Bronchial epithelial cell (primary cell): Measurements from ENCODE around the gene RAI2. TPM values are rescaled to one million over a fixed set of nuclear protein-coding genes. Genes with fewer than 3 reads are reported as not detected.
"Not testable (repeated sequence)": the region's sequence is repeated elsewhere in the genome, so short reads cannot be mapped to it uniquely, and the experiment has no call there.

Experiments
- DNase-seq: peaks from one replicate; pipeline ENCODE4 v3.0.0-alpha.2; 2010; ENCODE audit warnings: low read depth
- FAIRE-seq: peaks from 2 replicates; lab custom pipeline; 2011; peaks lifted over from hg19 to GRCh38; lab: Jason Lieb, UNC
- H3K27me3 ChIP-seq: 2 replicates; pipeline ENCODE4 v1.5.1; 2011; ENCODE audit warnings: low read length; ENCODE audit not compliant: control insufficient read depth, insufficient read depth
- H3K36me3 ChIP-seq: 2 replicates; pipeline ENCODE4 v1.5.1; 2011; ENCODE audit warnings: low read length; ENCODE audit not compliant: control insufficient read depth, insufficient read depth
- H3K4me3 ChIP-seq: 2 replicates; pipeline ENCODE4 v1.5.1; 2011; ENCODE audit warnings: mild to moderate bottlenecking, low read depth, low read length, control low read depth
- CTCF ChIP-seq: IDR thresholded peaks from 2 replicates; pipeline ENCODE4 v1.5.1; 2011; ENCODE audit warnings: mild to moderate bottlenecking, moderate library complexity, low read length, control low read depth, inconsistent platforms; ENCODE audit not compliant: insufficient read depth, severe bottlenecking
- total RNA-seq: library from RNA; depleted of rRNA; stranded (reverse); fragments of >200 nt; gene quantifications from 2 replicates; pipeline ENCODE4 v1.2.1, GENCODE V29; 2014

RAI2 gene
- total RNA-seq, 1 donor from 2014 or later = not detected

- Histone ChIP-seq H3K4me3 (no peak overlapping the region), H3K36me3 (no peaks in the 10 kb centered on the region), H3K27me3 (no peaks in the 10 kb centered on the region)
- no peak for TF ChIP-seq CTCF
- FAIRE-seq (no peak), DNase-seq (no peak)
Measured at GRCh38 chrX:17798921-17799320, 62.2 kb downstream of the RAI2 start.

DNA sequence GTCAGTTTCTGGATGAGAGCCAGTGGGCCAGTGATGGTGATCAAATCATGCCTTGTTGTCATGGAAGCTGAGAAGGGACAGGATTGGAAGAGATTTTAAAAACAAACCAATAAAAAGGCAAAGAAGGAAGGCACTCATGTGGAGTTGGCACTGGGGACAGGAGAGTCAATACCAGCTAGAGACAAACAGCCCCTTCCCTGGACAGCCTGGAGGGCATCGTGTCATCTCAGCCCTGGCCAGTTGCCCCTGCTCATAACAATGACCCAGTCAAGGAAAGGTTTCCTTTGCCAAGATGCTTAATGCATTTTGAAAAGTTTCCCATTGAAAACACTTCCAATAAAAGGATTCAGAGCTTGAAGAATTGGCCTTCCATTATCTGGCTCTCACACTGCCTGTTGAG lies 68.3 kb downstream of the RAI2 start:
- H3K4me3 ChIP-seq = no peak overlapping the region
- DNase-seq (no peak), FAIRE-seq (no peak)
- H3K36me3 ChIP-seq = no peaks in the 10 kb centered on the region
- no peak for TF ChIP-seq CTCF
- H3K27me3 ChIP-seq = no peaks in the 10 kb centered on the region

- FAIRE-seq = no peak
Measured at GRCh38 chrX:17788956-17789562, 72.0 kb downstream of the RAI2 start.

GRCh38 chrX:17788439-17788838 lies 72.7 kb downstream of the RAI2 start:
- no peak for FAIRE-seq
- H3K36me3 ChIP-seq = no peaks in the 10 kb centered on the region
- DNase-seq = peak; percentile 12
- TF ChIP-seq CTCF = peak; percentile 83
- H3K27me3 ChIP-seq = no peaks in the 10 kb centered on the region
- H3K4me3 ChIP-seq = no peak overlapping the region

More at GRCh38 chrX:17788956-17789562, 72.0 kb downstream of the RAI2 start:
- no peak for DNase-seq
- Histone ChIP-seq H3K27me3 (no peaks in the 10 kb centered on the region), H3K4me3 (no peak overlapping the region), H3K36me3 (no peaks in the 10 kb centered on the region)
- no peak for TF ChIP-seq CTCF

- H3K27me3 ChIP-seq = no peaks in the 10 kb centered on the region
- no peak overlapping the region for H3K4me3 ChIP-seq
- no peaks in the 10 kb centered on the region for H3K36me3 ChIP-seq
- no peak for TF ChIP-seq CTCF
- FAIRE-seq (no peak), DNase-seq (no peak)
Measured at GRCh38 chrX:17787557-17787956, 73.5 kb downstream of the RAI2 start.

DNA sequence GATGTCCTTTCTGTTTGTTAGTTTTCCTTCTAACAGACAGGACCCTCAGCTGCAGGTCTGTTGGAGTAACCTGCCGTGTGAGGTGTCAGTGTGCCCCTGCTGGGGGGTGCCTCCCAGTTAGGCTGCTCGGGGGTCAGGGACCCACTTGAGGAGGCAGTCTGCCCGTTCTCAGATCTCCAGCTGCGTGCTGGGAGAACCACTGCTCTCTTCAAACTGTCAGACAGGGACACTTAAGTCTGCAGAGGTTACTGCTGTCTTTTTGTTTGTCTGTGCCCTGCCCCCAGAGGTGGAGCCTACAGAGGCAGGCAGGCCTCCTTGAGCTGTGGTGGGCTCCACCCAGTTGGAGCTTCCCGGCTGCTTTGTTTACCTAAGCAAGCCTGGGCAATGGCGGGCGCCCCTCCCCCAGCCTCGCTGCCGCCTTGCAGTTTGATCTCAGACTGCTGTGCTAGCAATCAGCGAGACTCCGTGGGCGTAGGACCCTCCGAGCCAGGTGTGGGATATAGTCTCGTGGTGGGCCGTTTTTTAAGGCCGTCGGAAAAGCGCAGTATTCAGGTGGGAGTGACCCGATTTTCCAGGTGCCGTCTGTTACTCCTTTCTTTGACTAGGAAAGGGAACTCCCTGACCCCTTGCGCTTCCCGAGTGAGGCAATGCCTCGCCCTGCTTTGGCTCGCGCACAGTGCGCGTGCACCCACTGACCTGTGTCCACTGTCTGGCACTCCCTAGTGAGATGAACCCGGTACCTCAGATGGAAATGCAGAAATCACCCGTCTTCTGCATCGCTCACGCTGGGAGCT lies 74.3 kb downstream of the RAI2 start:
- DNase-seq = peak; percentile 20
- not testable (repeated sequence) for H3K27me3 ChIP-seq, FAIRE-seq, H3K36me3 ChIP-seq
- H3K4me3 ChIP-seq = peak overlapping the region; percentile 30
